Endothelial cell of umbilical vein (primary cell): ENCODE results near the gene MVB12B.

Source experiments
- EZH2 ChIP-seq: IDR thresholded peaks from 2 replicates; pipeline ENCODE4 v1.6.1; 2012; ENCODE audit warnings: borderline replicate concordance, low read depth, mild to moderate bottlenecking, moderate library complexity, low read length, inconsistent platforms; ENCODE audit not compliant: severe bottlenecking
- FOS ChIP-seq: IDR thresholded peaks from 2 replicates; pipeline ENCODE4 v1.6.1; 2011; ENCODE audit warnings: mild to moderate bottlenecking, low read length, moderate library complexity, borderline replicate concordance; ENCODE audit not compliant: insufficient read depth
- JUN ChIP-seq: IDR thresholded peaks from 2 replicates; pipeline ENCODE4 v1.6.1; 2011; ENCODE audit warnings: borderline replicate concordance, low read depth; ENCODE audit not compliant: insufficient read length, insufficient read depth
- MYC ChIP-seq: IDR thresholded peaks from one replicate; pipeline ENCODE4 v1.6.1; 2011; ENCODE audit warnings: mild to moderate bottlenecking, low read depth, low read length
- POLR2A ChIP-seq: IDR thresholded peaks from 2 replicates; pipeline ENCODE4 v1.6.1; 2012; ENCODE audit warnings: low read depth, mild to moderate bottlenecking, control low read depth, low read length
- POLR2AphosphoS5 ChIP-seq: IDR thresholded peaks from 2 replicates; pipeline ENCODE4 v1.6.1; 2012; ENCODE audit warnings: low read depth, mild to moderate bottlenecking, control low read depth, low read length, moderate library complexity; ENCODE audit not compliant: insufficient read depth
- TF ChIP-seq, protein P1 (sequence below), 2 donors: IDR thresholded peaks; 1 replicate in 1 of 2; 2 replicates in 1 of 2; pipeline ENCODE4 v1.5.1; 2011; ENCODE audit warnings: low read length in 2 of 2, mild to moderate bottlenecking in 2 of 2, moderate library complexity in 2 of 2, control low read depth in 1 of 2, inconsistent platforms in 1 of 2, low read depth in 1 of 2; ENCODE audit not compliant: insufficient read depth in 1 of 2; ENCODE audit errors: extremely low read depth in 1 of 2
- TF ChIP-seq, protein P2 (sequence below): IDR thresholded peaks from 2 replicates; pipeline ENCODE4 v1.6.1; 2011; ENCODE audit not compliant: insufficient read depth, insufficient read length

DNA sequence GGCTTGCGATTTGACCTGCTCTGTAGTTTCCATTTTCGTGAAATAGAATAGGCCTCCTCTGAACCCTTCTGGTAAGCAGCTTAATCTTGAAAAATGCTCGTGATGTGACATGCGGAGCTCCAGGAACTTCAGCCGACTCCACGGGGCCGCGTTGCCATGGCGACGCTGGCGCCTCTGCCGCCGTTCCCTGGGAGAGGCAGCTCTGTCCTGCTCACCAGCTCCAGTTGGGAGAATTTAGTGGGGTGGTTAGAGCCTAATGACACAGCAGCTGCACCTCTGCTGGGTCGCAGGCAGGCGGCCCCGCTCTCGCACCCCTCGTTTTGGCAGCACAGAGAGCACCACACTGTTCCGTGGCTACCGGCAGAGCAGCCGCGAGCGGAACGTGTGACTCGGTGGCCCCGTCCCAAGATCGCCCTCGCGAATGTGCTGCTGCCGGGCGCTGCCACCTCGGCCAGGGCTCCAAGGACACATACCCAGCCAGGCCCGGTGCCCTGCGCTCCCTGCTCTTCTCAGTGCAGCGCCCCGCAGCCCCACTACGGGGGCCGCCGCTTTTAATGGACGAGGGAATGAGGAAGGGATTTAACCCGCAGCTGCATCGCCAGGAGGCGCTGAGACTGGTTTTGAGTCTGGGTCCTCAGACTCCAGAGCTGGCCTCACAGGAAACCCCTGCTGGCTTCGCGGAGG is 155.9 kb downstream of the MVB12B start:
- TF ChIP-seq, protein P1, sequence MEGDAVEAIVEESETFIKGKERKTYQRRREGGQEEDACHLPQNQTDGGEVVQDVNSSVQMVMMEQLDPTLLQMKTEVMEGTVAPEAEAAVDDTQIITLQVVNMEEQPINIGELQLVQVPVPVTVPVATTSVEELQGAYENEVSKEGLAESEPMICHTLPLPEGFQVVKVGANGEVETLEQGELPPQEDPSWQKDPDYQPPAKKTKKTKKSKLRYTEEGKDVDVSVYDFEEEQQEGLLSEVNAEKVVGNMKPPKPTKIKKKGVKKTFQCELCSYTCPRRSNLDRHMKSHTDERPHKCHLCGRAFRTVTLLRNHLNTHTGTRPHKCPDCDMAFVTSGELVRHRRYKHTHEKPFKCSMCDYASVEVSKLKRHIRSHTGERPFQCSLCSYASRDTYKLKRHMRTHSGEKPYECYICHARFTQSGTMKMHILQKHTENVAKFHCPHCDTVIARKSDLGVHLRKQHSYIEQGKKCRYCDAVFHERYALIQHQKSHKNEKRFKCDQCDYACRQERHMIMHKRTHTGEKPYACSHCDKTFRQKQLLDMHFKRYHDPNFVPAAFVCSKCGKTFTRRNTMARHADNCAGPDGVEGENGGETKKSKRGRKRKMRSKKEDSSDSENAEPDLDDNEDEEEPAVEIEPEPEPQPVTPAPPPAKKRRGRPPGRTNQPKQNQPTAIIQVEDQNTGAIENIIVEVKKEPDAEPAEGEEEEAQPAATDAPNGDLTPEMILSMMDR (IDR thresholded peaks at IDR 0.05; ENCODE audit: extremely low read depth in 1 of 2, insufficient read depth in 1 of 2, low read depth in 1 of 2, low read length in 2 of 2), result no peak
- TF ChIP-seq POLR2A, result no peak
- TF ChIP-seq, protein P2, sequence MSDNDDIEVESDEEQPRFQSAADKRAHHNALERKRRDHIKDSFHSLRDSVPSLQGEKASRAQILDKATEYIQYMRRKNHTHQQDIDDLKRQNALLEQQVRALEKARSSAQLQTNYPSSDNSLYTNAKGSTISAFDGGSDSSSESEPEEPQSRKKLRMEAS, result no peak
- no peak for TF ChIP-seq EZH2
- TF ChIP-seq MYC, result no peak
- TF ChIP-seq POLR2AphosphoS5, result no peak
- TF ChIP-seq JUN, result no peak
- no peak for TF ChIP-seq FOS
